Globus pallidus (tissue), 1 donor: ENCODE results near the gene TET1.
A peak's percentile ranks its signal among the peaks of the same experiment; 100 is the strongest.
"Not testable (repeated sequence)": the region's sequence is repeated elsewhere in the genome, so short reads cannot be mapped to it uniquely, and the experiment has no call there.

Experiments
- DNase-seq: peaks from one replicate; pipeline ENCODE4 v3.0.0-alpha.2; 2015; ENCODE audit warnings: low spot score

Gene TET1

DNA sequence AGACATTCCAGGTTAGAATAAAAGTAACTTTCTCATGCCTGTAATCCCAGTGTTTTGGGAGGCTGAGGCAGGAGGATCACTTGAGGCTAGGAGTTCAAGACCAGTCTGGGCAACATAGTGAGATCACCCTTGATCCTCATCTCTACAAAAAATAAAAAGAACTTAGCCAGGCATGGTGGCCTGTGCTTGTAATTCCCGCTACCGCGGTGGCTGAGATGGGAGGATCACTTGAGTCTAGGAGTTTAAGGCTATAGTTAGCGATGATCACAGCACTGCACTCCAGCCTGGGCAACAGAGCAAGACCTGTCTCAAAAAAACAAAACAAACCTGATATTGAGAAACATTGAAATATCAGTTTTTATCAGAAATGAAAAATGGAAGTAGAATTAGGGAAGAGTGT, 4.6 kb downstream of the TET1 start:
- DNase-seq = no peak

DNA sequence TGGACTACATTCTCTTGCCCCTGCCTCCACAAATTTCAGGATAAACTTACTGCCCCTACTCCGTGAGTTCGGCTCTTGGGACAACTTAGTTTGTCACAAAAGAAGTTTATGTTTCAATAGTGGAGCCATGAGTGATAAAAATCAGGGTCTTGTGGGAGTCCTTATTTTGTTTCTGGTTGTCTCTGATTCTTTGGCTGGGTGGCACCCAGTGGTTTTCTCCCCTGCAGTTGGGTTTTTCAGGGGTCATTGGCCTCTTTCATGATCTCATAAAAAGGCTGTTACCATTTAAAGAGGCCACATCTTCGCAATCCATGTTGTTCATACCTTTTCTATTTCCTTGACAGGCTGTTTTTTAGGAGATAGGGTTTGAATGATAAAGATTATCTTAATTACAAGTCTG, 5.5 kb downstream of the TET1 start:
- DNase-seq = no peak

DNA sequence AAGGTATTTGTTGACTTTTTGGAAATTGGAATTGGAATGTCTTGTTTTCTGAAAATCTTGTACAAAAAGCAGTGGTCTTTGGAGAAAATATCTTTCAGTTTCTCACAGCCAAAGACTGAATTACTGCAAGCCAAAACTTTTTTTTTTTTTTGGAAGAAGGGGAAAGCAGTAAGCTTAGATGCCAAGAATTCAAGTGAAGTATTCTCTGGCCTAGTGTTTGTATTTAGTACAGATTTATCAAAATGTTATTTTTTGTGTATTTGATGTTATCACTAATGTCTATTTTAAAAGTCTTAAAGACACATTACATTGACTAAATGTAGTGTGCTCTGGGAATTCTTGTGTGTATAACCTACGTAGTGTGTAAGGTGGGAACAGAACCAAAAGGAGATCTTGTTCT, 6.2 kb downstream of the TET1 start:
- DNase-seq = no peak

DNA sequence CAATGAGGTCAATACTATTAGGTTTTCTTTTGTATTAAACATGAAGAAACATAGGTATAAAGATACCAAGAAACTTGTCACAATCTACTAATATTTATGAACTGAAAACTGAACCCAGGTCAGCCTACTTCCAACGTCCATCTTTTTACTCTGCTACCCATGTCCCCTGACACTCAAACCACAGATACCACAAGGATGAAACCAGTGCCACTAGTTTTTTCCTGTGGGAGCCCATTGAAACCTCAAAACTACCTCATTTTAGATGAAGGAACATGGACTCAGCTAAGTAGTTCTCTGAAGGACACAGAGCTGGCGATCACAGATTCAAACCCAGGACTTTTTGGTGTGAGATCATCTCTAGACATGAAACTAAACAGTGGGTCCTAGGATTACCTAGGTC, 6.8 kb downstream of the TET1 start:
- no peak for DNase-seq

DNA sequence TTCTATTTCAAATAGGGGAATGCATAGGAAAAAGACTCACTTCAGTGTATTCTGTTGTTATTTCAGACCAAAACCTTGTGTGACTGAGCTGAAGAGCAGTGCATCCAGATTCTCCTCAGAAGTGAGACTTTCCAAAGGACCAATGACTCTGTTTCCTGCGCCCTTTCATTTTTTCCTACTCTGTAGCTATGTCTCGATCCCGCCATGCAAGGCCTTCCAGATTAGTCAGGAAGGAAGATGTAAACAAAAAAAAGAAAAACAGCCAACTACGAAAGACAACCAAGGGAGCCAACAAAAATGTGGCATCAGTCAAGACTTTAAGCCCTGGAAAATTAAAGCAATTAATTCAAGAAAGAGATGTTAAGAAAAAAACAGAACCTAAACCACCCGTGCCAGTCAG, 12.0 kb downstream of the TET1 start:
- no peak for DNase-seq

DNA sequence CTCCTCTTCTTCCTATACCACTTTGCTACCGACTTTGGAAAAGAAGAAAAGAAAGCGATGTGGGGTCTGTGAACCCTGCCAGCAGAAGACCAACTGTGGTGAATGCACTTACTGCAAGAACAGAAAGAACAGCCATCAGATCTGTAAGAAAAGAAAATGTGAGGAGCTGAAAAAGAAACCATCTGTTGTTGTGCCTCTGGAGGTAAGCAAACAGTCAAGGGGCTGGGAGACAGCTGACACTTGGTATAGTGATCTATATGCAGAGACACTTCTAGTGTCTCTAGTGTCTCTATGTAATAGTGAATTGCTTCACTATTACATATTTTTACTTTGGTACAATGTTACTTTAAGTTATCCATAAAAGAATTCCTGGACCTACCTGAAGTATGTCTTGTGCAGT, 13.9 kb downstream of the TET1 start:
- no peak for DNase-seq

DNA sequence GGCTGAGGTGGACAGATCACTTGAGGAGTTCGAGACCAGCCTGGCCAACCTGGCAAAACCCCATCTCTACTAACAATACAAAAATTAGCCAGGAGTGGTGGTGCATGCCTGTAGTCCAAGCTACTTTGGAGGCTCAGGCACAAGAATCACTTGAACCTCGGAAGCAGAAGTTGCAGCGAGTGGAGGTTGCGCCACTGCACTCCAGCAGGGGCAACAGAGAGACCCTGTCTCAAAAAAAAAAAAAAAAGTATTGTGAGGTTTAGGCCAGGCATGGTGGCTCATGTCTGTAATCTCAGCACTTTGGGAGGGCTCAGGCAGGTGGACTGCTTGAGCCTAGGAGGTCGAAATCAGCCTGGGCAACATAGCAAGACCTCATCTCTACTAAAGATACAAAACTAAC, 16.0 kb downstream of the TET1 start:
- DNase-seq = no peak

DNA sequence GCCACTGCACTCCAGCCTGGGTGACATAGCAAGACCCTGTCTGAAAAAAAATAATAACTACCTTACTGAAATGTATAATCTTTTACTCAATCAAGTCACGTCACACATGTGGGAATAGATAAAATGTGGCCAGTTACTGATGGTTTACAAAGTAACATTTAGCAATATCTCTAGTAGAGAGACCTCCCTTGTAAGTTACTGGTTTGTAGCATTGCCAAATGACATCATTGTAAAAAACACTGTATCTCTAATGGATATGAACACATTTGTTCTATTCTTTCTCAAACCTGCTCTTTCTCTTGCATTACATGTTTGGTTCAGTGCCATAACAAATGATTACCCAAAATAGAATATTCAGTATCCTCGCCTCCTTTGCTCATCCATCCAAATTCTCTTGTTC, 18.8 kb downstream of the TET1 start:
- DNase-seq = no peak

DNA sequence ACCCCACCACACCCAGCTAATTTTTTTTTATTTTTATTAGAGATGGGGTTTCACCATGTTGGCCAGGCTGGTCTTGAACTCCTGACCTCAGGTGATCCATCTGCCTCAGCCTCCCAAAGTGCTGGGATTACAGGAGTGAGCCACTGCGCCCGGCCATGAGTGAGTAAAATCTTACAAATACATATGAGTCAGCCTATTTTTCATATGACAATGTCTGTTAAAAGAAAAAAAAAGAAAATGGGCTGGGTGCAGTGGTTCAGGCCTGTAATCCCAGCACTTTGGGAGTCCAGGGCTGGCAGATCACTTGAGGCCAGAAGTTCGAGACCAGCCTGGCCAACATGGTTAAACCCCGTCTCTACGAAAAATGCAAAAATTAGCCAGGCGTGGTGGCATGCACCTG, 24.1 kb downstream of the TET1 start:
- DNase-seq = not testable (repeated sequence)

DNA sequence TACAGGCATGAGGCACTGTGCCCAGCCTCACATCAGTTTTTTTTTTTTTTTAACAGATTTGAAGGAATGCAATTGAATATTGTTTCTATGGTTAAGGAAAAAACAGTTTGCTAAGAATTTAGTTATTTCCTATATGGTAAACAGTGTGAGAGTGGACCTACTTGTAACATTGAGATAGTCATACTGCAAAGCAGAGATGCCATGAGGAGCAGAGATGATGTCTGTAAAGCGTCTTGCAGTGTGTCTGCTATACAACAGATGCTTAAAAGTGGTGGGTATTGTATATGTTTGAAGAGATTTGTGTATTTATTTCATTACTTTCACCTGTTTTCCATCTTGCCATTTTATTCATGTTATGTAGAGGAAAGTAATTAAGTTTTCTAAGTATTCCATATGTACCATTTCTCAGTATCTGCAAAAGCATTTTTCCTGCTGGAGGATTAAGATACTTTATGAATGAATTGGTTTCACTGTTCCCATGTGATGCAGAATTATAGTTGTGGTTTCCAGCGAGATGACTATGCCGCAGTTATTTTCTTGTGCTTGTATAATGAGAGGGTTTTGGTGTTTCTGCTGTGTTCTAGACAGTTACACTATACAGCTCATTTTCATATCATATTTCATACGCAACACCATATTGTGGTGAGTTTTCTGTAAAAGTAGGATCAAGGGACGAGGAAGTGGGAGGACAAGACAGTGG, 26.6 kb downstream of the TET1 start:
- no peak for DNase-seq

DNA sequence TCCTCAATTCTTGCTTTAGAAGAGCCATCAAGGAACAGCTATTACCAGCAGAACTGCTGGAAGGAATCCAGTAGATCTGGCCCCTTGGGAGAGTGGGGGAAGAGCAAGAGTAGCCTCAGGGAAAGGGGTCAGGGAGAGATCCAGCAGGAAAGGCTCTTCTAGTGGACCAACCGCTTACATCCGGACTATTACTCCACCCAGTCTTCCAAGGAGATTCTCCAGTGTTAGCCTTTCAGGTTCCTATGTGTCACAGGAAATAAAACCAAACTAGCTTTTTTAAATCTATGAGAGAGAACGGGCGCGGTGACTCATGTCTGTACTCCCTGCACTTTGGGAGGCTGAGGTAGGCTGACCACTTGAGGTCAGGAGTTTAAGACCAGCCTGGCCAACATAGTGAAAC, 34.3 kb downstream of the TET1 start:
- DNase-seq = no peak

DNA sequence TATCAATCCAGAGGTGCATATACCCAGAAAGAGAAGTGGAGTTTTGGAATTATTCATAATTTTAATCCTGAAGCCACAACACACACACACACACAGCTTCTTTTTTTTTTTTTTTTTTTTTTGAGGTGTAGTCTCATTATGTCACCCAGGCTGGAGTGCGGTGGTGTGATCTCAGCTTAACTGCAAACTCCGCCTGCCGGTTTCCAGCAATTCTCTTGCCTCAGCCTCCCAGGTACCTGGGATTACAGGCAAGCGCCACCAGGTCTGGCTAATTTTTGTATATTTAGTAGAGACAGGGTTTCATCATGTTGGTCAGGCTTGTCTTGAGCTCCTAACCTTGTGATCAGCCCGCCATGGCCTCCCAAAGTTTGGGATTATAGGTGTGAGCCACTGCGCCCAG, 35.4 kb downstream of the TET1 start:
- no peak for DNase-seq

DNA sequence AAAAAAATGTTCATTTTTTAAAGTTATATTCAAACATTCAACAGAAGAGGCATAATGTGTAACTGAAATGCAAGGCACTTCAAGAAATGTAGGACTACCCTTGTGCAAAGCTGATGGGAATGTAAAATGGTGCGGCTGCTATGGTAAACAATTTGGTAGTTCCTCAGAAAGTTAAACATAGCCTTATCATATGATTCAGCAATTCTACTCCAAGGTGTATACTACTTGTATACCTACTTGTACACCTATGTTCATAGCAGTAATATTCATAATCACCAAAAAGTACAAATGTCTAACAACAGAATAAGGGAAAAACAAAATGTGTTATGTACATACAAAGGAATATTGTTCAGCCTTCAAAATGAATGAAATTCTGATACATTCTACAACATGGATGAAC, 37.3 kb downstream of the TET1 start:
- no peak for DNase-seq

DNA sequence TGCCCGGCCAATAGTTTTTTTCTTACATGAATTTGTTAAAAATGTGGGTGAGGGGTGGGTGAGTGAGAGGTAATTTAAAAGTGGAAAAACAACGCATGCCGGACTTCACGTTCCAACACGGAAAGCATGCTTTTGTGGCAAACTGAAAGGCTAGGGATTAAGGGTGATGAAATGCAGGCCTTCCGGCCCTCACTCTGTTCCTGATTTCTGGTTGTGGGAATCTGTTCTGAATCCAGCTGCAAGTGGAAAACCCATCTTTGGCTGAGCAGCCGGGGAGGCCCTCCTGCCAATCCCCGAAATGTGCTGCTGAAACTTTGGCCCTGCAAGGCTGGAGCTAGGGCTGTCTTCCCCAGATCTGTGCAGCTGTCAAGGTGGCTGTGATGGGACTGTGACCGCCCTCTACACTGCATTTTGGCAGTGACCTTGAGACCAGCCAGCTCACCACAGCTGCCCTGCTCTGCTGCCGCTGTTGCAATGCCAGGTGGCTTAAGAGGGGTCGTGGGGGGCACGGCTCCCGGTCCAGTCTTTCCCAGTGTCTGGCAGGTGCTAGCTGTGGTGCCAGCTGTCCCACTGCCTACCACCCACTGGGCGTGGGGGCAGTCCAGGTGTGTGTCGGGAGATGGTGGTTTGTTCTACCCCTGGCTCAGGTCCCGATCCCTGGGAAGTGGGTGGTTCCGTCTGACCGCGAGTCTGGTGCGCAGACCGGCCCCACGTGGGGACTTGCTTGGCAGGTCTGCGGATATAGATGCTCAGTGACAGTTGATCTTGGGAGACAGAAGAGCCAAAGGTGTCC, 39.0 kb downstream of the TET1 start:
- peak; percentile 50 for DNase-seq

DNA sequence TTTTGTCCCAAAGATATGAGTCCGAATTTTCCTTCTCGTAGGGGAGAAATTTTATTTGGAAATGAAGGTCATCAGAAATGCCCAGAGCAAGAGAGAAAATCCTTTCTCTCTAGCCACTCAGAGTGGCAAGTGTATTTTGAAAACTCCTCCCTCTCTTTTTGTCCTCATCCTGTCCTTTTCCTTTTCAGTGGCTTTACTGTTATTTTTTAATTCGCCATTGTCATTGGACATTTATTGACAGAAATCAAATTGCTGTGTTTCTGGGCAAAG, 39.6 kb downstream of the TET1 start:
- no peak for DNase-seq

DNA sequence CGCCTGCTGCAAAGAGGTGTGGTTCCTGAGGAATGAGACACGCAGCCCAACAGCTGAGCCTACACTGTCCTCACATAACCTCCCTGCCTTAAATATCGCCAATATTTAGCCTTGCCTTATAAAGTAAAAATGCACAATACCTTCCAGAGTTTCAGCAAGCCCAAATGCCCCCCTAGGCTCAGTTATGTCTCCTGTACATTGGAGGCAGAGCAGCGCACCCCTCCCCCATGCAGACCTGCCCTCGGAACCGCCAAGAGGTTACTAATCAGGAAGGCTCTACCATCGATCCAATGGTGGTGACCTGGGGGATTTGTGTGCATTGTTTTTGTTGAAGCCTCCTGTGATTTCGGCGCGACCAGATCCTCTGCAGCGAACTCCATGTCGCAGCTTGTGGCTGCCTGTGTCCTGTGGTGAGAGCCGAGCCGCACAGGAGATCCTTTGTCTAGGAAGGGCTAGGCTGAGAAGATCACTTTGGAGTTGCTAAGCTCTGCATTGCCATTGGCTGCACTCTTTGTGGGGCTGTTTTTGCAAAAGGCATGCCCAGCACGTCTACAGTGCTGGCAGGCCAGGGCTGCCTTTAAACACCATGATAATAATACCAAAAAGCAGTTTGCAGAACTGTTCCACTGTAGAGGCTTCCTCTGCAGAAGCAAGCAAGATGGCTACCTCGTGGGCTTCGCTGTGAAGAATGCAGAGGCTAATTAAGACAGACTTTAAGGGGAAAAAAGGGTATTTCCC, 40.1 kb downstream of the TET1 start:
- DNase-seq = peak; percentile 96

DNA sequence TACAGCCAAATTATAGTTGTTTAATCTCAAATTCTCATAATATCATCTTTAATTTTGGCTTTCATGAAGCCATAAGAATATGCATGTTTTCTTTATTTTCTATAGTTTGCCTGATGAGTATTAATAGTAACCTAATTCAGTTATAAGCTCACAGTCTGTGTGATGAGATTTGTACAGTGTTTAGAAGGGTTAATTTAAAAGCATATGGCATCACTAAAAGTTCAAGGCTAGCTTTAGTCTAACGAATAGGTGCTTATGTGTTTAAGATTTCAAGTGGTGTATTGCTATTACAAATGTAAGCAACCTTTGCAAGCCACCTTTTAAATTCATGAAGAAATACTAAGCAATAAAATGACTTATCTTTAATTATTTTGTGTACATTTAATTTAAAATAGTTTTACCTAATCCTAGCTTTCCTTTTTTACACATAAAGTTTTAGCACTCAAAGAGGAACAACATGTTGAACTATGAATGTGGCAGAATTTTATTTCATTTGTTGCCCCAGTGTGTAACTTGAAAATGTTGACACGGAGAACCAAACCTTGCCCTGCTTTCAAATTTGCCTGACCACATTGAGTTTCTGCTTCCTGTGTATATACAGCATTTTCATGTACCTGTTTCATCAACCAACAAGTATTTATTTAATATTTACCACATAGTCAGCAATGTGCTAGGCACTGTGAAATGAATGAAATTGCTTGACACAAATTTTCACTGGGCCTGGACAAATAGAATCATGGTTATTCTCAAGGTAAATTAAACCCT, 41.5 kb downstream of the TET1 start:
- no peak for DNase-seq

DNA sequence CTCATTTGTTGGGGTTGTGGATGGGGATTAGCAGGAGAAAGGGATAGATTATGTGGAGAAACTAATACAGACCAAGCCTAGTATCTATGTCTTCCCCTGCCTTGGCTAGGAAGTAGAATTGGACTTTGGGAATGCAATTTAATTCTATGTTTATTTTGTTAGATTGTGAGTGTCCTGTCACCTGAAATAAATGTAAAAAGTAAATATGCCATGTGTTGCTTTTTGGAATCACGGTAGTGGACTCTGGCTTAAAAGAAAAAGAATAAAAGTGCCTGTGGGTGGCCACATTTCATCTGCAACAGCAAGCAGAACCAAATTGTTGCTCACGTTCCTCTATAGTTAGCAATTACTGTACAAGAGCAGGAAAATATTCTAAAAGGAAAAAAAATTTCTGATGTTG, 42.3 kb downstream of the TET1 start:
- DNase-seq = peak; percentile 5

DNA sequence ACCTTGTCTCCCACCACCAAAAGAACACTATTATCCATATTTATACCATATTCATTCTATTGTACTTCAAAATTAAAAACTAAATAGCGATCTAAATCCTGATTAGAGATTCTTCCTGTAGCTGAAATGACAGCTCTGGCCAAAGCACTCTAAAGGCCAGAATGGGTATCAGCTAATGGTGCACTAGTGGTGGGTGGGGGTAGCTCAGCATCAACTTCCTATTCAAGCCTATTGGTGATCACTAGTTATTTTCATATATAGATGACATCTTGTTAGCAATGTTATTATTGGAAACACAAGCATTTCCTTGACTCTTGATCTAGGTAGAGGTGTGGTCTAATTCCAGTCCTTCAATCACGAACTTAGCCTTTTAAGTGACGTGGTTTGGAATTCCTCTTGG, 43.6 kb downstream of the TET1 start:
- DNase-seq = no peak

DNA sequence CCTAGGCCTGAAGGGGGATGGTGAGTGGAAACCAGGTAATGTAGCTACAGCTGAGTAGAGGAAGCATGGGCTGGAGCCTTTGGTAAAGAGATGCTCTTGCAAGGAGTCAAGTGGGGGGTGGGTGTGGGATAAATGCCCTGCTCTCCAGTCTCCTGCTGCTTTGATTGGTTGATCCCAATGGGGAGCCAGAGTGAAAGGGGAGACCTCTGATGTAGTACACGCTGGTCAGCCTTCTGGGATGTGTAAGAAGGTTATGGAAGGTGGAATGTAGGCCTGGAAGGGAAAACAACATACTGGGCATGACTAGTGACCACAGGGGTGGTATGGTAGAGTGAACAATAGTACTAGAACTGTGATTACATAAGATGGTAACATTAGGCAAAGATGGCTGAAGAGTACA, 44.3 kb downstream of the TET1 start:
- no peak for DNase-seq

DNA sequence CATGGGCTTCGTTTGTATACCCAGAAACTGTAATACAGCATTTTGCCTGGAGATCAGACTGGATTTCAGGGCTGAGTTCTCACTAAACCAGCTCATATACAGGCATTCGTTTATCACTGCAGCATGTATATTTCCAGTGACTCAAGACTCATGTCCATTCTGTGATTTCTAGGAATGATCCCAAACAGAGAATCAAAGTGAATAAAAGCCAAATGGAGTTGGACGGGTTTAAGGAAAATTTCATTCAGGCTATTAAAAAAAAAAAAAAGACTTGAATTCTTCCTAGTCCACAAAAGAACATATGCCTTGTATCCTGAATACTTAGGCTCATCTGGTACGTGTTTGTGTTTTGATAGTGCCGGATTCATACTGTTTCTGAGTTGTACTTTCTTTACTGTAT, 46.8 kb downstream of the TET1 start:
- DNase-seq = no peak

DNA sequence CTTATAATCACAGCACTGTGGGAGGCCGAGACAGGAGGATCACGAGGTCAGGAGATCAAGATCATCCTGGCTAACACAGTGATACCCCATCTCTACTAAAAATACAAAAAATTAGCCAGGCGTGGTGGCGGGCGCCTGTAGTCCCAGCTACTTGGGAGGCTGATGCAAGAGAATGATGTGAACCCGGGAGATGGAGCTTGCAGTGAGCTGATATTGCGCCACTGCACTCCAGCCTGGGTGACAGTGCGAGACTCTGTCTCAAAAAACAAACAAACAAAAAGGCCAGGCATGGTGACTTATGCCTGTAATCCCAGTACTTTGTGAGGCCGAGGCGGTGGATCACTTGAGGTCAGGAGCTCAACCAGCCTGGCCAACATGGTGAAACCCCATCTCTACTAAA, 49.9 kb downstream of the TET1 start:
- not testable (repeated sequence) for DNase-seq

DNA sequence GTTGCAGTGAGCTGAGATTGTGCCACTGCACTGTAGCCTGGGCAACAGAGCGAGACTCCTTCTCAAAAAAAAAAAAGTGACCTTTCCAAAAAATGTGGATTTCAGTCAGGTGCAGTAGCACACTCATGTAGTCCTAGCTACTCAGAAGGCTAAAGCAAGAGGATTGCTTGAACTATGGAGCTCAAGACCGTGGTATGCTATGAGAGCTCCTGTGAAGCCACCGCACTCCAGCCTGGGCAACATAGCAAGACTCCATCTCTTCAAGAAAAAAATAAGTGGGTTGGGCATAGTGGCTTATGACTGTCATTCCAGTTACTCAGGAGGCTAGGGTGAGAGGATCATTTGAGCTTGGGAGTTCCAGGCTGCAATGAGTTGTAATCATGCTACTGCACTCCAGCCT, 51.1 kb downstream of the TET1 start:
- no peak for DNase-seq
